ENCODE measurements around the gene NDUFS2.

- TF ChIP-seq CTCF (IDR thresholded peaks at IDR 0.05; ENCODE audit: low read depth, low read length, poor library complexity, severe bottlenecking) (no peak), EZH2phosphoT487 (IDR thresholded peaks at IDR 0.05; ENCODE audit: borderline replicate concordance, low read length) (no peak)
These were observed 29.8 kb upstream of the NDUFS2 start for GRCh38 chr1:161172349-161172748.

Data from DOHH2 (cell line).